Measurements from ENCODE around the gene IGSF3. TPM values are rescaled to one million over a fixed set of nuclear protein-coding genes. Genes with fewer than 3 reads are reported as not detected.
"Not testable (repeated sequence)": the region's sequence is repeated elsewhere in the genome, so short reads cannot be mapped to it uniquely, and the experiment has no call there.

IGSF3 gene
- polyA plus RNA-seq, 3 donors from 2014 or later, result not detected

DNA sequence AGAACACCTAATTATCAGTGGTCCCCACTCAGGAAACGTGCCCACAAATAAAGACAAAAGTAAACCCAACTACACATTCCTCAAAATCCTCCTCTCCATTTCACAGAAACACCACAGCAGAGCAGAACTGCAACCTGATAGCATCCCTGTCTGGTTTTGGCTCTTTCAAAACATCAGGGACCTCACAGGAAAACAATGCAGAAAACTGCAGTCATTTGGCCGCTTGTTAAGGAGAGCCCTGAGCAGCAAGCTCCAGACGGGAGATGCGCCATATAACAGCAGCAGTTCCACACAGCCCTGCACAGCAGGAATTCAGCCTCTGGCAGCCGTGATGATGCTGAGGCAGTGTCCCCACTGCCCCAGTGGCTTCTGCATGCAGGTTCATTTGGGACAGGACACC is 23.4 kb downstream of the IGSF3 start:
- not testable (repeated sequence) for H3K9me3 Mint-ChIP-seq, H3K4me3 Mint-ChIP-seq, H3K4me1 Mint-ChIP-seq, H3K36me3 Mint-ChIP-seq, DNase-seq, H3K27ac Mint-ChIP-seq
- peaks cover 6 to 22% (median 6%) of the 10 kb centered on the region in 3 donors for H3K27me3 Mint-ChIP-seq (ENCODE audit: low read depth in 3 of 3)

- H3K36me3 Mint-ChIP-seq, H3K4me3 Mint-ChIP-seq, DNase-seq, H3K9me3 Mint-ChIP-seq, H3K27ac Mint-ChIP-seq, H3K4me1 Mint-ChIP-seq: not testable (repeated sequence)
- peaks cover 8 to 24% (median 9%) of the 10 kb centered on the region in 3 donors for H3K27me3 Mint-ChIP-seq (ENCODE audit: low read depth in 3 of 3)
Measured at GRCh38 chr1:116643281-116643751, 24.2 kb downstream of the IGSF3 start.

- peaks cover 7 to 24% (median 8%) of the 10 kb centered on the region in 3 donors for H3K27me3 Mint-ChIP-seq (ENCODE audit: low read depth in 3 of 3)
- not testable (repeated sequence) for H3K4me3 Mint-ChIP-seq, H3K27ac Mint-ChIP-seq, DNase-seq, H3K36me3 Mint-ChIP-seq, H3K9me3 Mint-ChIP-seq, H3K4me1 Mint-ChIP-seq
Measured at GRCh38 chr1:116642311-116643280, 24.9 kb downstream of the IGSF3 start.

DNA sequence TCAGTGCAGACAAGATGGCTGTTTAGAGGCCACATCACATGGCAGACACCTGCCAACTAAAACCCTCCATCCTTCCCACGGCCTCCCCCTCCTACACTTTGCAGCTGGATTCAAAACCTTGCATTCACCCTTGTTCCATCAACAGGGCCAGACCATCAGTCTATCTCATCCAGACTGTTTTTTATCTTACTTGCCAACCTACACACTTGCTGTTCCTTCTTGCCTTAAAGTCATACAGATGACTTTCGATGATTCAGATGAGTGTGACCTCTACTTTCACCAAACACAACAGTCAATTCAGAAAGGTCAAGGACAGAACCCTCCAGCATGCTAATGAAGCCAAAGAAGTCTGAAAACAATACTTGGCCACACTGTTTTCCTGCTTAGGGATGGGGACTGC is 29.9 kb downstream of the IGSF3 start:
- DNase-seq, H3K4me1 Mint-ChIP-seq, H3K27ac Mint-ChIP-seq, H3K9me3 Mint-ChIP-seq, H3K36me3 Mint-ChIP-seq, H3K4me3 Mint-ChIP-seq: not testable (repeated sequence)
- H3K27me3 Mint-ChIP-seq (ENCODE audit: low read depth in 3 of 3), result peaks cover 4 to 16% (median 5%) of the 10 kb centered on the region in 3 donors

DNA sequence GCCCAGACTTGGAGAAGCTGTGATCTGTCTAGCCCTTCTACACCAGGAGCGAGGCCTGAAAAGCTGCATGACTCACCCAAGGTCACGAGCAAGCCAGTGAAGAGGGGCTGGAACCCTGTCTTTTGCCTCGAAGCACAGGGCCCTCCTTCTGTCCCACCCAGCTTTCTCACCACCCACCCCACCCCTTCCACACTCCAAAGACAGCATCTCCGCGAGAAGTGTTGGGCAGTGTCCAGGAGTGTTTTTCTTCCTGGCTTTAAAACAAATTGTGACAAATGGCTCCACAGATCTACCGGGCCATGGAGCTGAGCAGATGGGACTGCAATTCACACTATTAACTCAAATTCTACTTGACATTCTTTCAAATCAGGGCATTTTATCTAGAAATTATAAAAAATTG is 30.9 kb downstream of the IGSF3 start:
- not testable (repeated sequence) for H3K4me3 Mint-ChIP-seq, H3K36me3 Mint-ChIP-seq, H3K4me1 Mint-ChIP-seq, DNase-seq, H3K9me3 Mint-ChIP-seq, H3K27ac Mint-ChIP-seq
- H3K27me3 Mint-ChIP-seq (ENCODE audit: low read depth in 3 of 3), result peaks cover 4 to 14% (median 5%) of the 10 kb centered on the region in 3 donors

GRCh38 chr1:116634386-116634785 is 33.1 kb downstream of the IGSF3 start:
- H3K4me3 Mint-ChIP-seq; H3K27me3 Mint-ChIP-seq (ENCODE audit: low read depth in 3 of 3); H3K27ac Mint-ChIP-seq; H3K36me3 Mint-ChIP-seq; H3K4me1 Mint-ChIP-seq; H3K9me3 Mint-ChIP-seq; DNase-seq: not testable (repeated sequence)

GRCh38 chr1:116631996-116632925 is 35.3 kb downstream of the IGSF3 start:
- not testable (repeated sequence) for H3K27ac Mint-ChIP-seq; H3K4me3 Mint-ChIP-seq; H3K27me3 Mint-ChIP-seq (ENCODE audit: low read depth in 3 of 3)

DNA sequence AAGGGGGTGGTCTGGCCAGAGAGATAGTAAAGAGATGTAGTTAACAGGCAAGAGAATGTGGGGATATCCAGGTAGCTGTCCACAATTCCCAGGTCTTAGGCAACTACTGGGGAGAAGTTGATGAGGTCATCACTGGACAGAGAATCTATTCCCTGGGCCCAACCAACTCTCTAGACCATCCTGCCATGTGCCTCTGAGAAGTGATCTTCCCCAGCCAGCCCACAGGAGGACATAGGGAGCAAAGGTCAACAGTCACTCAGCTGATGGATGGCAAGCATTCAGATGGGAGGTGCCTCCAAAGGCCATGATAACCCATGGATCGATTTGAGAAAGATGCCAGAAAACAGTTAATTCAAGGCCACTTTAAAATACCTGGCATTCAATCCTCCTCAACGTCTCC is 36.0 kb downstream of the IGSF3 start:
- H3K27ac Mint-ChIP-seq; H3K9me3 Mint-ChIP-seq; H3K36me3 Mint-ChIP-seq; H3K4me3 Mint-ChIP-seq; DNase-seq; H3K4me1 Mint-ChIP-seq; H3K27me3 Mint-ChIP-seq (ENCODE audit: low read depth in 3 of 3): not testable (repeated sequence)

More at GRCh38 chr1:116631996-116632925, 35.3 kb downstream of the IGSF3 start:
- not testable (repeated sequence) for H3K9me3 Mint-ChIP-seq, H3K4me1 Mint-ChIP-seq, DNase-seq, H3K36me3 Mint-ChIP-seq

GRCh38 chr1:116630057-116630456 is 37.5 kb downstream of the IGSF3 start:
- not testable (repeated sequence) for H3K27ac Mint-ChIP-seq; DNase-seq; H3K4me1 Mint-ChIP-seq; H3K27me3 Mint-ChIP-seq (ENCODE audit: low read depth in 3 of 3); H3K4me3 Mint-ChIP-seq; H3K36me3 Mint-ChIP-seq; H3K9me3 Mint-ChIP-seq

DNA sequence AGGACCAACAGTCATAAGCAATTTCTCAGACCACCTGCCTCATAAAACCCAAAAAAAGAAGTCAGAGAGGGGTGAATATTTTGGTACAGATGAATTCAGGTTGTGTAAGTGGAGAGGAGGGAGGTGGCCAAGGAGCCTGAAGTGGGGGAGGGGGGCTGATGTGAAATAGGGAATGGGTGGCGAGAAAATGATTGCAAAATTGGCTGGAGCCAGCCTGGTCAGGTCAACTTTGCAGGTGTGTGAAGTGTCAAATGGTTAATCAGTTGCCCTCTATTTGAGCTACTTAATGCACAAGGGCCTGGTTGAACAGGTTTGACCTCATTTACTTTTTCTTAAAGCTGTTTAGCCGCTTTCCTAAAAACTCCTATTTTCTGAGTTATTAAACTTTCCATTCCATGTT is 38.1 kb downstream of the IGSF3 start:
- not testable (repeated sequence) for H3K27me3 Mint-ChIP-seq (ENCODE audit: low read depth in 3 of 3); H3K4me3 Mint-ChIP-seq; H3K9me3 Mint-ChIP-seq; DNase-seq; H3K27ac Mint-ChIP-seq; H3K4me1 Mint-ChIP-seq; H3K36me3 Mint-ChIP-seq

DNA sequence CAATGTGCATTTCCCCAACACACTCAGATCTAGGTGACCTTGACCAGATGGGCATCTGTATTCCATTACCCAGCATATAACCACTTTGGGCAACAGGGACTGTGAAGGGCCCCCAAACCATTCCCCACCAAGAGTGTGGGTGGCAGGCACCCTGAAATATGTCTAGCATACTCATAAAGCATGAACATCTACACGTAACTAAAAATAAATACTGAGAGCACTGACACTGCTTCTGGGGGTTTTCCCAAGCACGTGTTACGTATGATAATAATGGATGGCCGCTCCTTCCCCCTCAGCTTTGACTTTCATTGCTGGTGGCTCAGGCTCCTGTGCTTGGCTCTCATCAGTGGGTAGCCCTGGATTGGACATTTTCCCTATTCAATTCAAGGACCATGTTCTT is 39.1 kb downstream of the IGSF3 start:
- no peaks in the 10 kb centered on the region for H3K4me1 Mint-ChIP-seq
- no peaks in the 10 kb centered on the region for H3K36me3 Mint-ChIP-seq
- DNase-seq, result no peak
- no peak overlapping the region for H3K27ac Mint-ChIP-seq
- H3K27me3 Mint-ChIP-seq (ENCODE audit: low read depth in 3 of 3), result peaks cover 3 to 5% (median 4%) of the 10 kb centered on the region in 3 donors
- no peak overlapping the region for H3K4me3 Mint-ChIP-seq
- no peaks in the 10 kb centered on the region for H3K9me3 Mint-ChIP-seq

- not testable (repeated sequence) for H3K27me3 Mint-ChIP-seq (ENCODE audit: low read depth in 3 of 3); H3K4me1 Mint-ChIP-seq; H3K4me3 Mint-ChIP-seq; DNase-seq; H3K27ac Mint-ChIP-seq; H3K9me3 Mint-ChIP-seq; H3K36me3 Mint-ChIP-seq
Measured at GRCh38 chr1:116627357-116627756, 40.2 kb downstream of the IGSF3 start.

DNA sequence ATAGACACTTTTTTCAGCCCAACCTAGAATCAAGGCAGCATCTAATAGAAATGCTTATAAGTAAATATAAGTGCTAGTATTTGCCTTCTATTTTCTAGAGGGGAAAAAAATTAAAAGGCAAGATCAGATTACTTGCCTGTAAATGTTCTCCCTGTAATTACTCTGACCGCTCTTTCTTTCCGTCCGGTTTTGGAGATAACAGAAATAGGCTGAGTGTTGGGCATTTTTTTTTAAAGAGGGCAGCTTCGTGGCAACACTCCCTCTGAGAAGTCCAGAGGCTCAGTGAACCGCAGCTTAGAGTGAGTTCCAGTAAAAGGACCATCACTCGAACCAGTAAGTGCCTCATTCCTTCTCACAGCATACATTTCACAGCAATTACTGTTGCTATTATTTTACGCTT is 40.6 kb downstream of the IGSF3 start:
- H3K27ac Mint-ChIP-seq; H3K27me3 Mint-ChIP-seq (ENCODE audit: low read depth in 3 of 3); DNase-seq; H3K36me3 Mint-ChIP-seq; H3K4me3 Mint-ChIP-seq; H3K9me3 Mint-ChIP-seq; H3K4me1 Mint-ChIP-seq: not testable (repeated sequence)

- DNase-seq; H3K27me3 Mint-ChIP-seq (ENCODE audit: low read depth in 3 of 3); H3K36me3 Mint-ChIP-seq; H3K9me3 Mint-ChIP-seq; H3K4me3 Mint-ChIP-seq; H3K4me1 Mint-ChIP-seq: not testable (repeated sequence)
- peak overlapping the region in 1 of 6 donors; percentile 41 for H3K27ac Mint-ChIP-seq
Measured at GRCh38 chr1:116625155-116625554, 42.4 kb downstream of the IGSF3 start.

All from immature natural killer cell (primary cell).